Activated B cell treated with CpG ODN at 0.5 μM for 24 hours (primary cell): ENCODE results near the gene FNBP1L. TPM values are rescaled to one million over a fixed set of nuclear protein-coding genes. Genes with fewer than 3 reads are reported as not detected.

ENCODE experiments used
- ATAC-seq: fragments of 200-7000 bp; cut with Tn5 transposase; one replicate; pipeline ENCODE4 v1.10.0; 2021; ENCODE audit warnings: low read depth, mild to moderate bottlenecking, moderate library complexity
- CTCF ChIA-PET: fragments of 350-600 bp; sonication (Branson Sonifier 250); formaldehyde crosslinking; loops from one replicate; lab custom pipeline; 2021; ENCODE audit warnings: antibody characterized with exemption; lab: Charles Lee
- POLR2A ChIA-PET: fragments of 350-600 bp; sonication (Branson Sonifier 250); formaldehyde crosslinking; loops from one replicate; lab custom pipeline; 2021; ENCODE audit warnings: antibody characterized with exemption; lab: Charles Lee
- DNase-seq: peaks from one replicate; pipeline ENCODE4 v3.0.0; 2022
- H3K27ac Mint-ChIP-seq: one replicate; pipeline ENCODE4 v1.8.0; 2020; ENCODE audit warnings: mixed read lengths
- H3K27me3 Mint-ChIP-seq: one replicate; pipeline ENCODE4 v1.8.0; 2021; ENCODE audit warnings: mixed read lengths
- H3K36me3 Mint-ChIP-seq: one replicate; pipeline ENCODE4 v1.8.0; 2021; ENCODE audit warnings: low read depth, mixed read lengths
- H3K4me1 Mint-ChIP-seq: one replicate; pipeline ENCODE4 v1.8.0; 2021; ENCODE audit warnings: mixed read lengths
- H3K4me3 Mint-ChIP-seq: one replicate; pipeline ENCODE4 v1.8.0; 2020; ENCODE audit warnings: mild to moderate bottlenecking, mixed read lengths
- H3K9me3 Mint-ChIP-seq: one replicate; pipeline ENCODE4 v1.8.0; 2020; ENCODE audit warnings: mixed read lengths
- intact Hi-C: fragments of 100-400 bp; cut with micrococcal nuclease; formaldehyde crosslinking; loops from one replicate; pipeline ENCODE4 v1.15.1; 2024
- total RNA-seq: library from RNA; stranded (reverse); gene quantifications from 2 replicates; pipeline ENCODE4 v1.2.3, GENCODE V29; 2022
- TF ChIP-seq, protein P1 (sequence below): fragments of 200-600 bp; IDR thresholded peaks from one replicate; pipeline ENCODE4 v1.8.0; 2022; ENCODE audit warnings: antibody characterized with exemption, mild to moderate bottlenecking

The FNBP1L gene
- total RNA-seq, 1 donor from 2014 or later = 3.3 TPM

- intact Hi-C loops = no loop called here
- Mint-ChIP-seq H3K27ac (no peak overlapping the region), H3K27me3 (no peaks in the 10 kb centered on the region), H3K9me3 (no peaks in the 10 kb centered on the region), H3K36me3 (peaks cover 12% of the 10 kb centered on the region), H3K4me3 (no peak overlapping the region), H3K4me1 (peaks cover 31% of the 10 kb centered on the region)
- POLR2A ChIA-PET = no interaction called here
- ATAC-seq (no peak), DNase-seq (no peak)
- CTCF ChIA-PET = no interaction called here
- TF ChIP-seq, protein P1, sequence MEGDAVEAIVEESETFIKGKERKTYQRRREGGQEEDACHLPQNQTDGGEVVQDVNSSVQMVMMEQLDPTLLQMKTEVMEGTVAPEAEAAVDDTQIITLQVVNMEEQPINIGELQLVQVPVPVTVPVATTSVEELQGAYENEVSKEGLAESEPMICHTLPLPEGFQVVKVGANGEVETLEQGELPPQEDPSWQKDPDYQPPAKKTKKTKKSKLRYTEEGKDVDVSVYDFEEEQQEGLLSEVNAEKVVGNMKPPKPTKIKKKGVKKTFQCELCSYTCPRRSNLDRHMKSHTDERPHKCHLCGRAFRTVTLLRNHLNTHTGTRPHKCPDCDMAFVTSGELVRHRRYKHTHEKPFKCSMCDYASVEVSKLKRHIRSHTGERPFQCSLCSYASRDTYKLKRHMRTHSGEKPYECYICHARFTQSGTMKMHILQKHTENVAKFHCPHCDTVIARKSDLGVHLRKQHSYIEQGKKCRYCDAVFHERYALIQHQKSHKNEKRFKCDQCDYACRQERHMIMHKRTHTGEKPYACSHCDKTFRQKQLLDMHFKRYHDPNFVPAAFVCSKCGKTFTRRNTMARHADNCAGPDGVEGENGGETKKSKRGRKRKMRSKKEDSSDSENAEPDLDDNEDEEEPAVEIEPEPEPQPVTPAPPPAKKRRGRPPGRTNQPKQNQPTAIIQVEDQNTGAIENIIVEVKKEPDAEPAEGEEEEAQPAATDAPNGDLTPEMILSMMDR = no peak
Observed at GRCh38 chr1:93603601-93604000, 155.7 kb downstream of the FNBP1L start.

Other genes with a start within 250 kb of the FNBP1L start
- gene DR1, start 102.2 kb upstream of the FNBP1L start, total RNA-seq = 62.3 and 62.9 TPM in 2 replicates
- 54.0 and 59.5 TPM in 2 replicates for gene BCAR3, start 233.7 kb downstream of the FNBP1L start, total RNA-seq